Stomach (tissue), 4 donors: Measurements from ENCODE around the gene CCDC47.

Source experiments
- EP300 ChIP-seq: sonication (generic); formaldehyde crosslinking; IDR thresholded peaks from one replicate; pipeline ENCODE4 v1.6.1; 2017; ENCODE audit warnings: antibody characterized with exemption
- POLR2A ChIP-seq, 4 donors: fragments of 450-650 bp; IDR thresholded peaks; one replicate each; pipeline ENCODE4 v1.6.1; 2016; ENCODE audit warnings: antibody characterized with exemption in 4 of 4, control low read depth in 2 of 4, mild to moderate bottlenecking in 1 of 4, moderate library complexity in 1 of 4
- POLR2AphosphoS5 ChIP-seq, 3 donors: sonication (generic); formaldehyde crosslinking; IDR thresholded peaks; one replicate each; pipeline ENCODE4 v1.6.1; 2016; ENCODE audit warnings: antibody characterized with exemption in 3 of 3
- TF ChIP-seq, protein P1 (sequence below), 7 experiments: fragments of 450-650 bp in 4 of 7; fragments of 200-600 bp in 3 of 7; sonication (generic) in 3 of 7; IDR thresholded peaks; one replicate each; pipeline ENCODE4 v1.5.1; 2016 to 2019; ENCODE audit warnings: antibody characterized with exemption in 7 of 7, control low read depth in 2 of 7, mild to moderate bottlenecking in 1 of 7

DNA sequence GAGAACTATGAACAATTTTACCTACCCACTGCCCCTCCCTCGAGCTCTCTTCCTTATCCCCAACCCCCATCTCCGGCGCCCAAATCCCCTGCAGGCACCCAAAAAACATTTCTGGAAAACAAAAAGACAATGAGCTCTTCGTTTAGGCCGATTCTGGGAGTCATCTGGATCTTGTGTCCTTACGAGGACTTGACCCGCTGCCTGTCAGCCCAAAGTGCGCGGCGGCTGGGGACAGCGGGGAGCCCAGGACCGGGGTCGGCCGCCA lies 32.3 kb downstream of the CCDC47 start:
- TF ChIP-seq POLR2AphosphoS5 (IDR thresholded peaks at IDR 0.05) (no peak), POLR2A (IDR thresholded peaks at IDR 0.05) (no peak), EP300 (no peak)
- TF ChIP-seq, protein P1, sequence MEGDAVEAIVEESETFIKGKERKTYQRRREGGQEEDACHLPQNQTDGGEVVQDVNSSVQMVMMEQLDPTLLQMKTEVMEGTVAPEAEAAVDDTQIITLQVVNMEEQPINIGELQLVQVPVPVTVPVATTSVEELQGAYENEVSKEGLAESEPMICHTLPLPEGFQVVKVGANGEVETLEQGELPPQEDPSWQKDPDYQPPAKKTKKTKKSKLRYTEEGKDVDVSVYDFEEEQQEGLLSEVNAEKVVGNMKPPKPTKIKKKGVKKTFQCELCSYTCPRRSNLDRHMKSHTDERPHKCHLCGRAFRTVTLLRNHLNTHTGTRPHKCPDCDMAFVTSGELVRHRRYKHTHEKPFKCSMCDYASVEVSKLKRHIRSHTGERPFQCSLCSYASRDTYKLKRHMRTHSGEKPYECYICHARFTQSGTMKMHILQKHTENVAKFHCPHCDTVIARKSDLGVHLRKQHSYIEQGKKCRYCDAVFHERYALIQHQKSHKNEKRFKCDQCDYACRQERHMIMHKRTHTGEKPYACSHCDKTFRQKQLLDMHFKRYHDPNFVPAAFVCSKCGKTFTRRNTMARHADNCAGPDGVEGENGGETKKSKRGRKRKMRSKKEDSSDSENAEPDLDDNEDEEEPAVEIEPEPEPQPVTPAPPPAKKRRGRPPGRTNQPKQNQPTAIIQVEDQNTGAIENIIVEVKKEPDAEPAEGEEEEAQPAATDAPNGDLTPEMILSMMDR (IDR thresholded peaks at IDR 0.05): no peak
